Measurements from ENCODE around the gene SUCO.

DNA sequence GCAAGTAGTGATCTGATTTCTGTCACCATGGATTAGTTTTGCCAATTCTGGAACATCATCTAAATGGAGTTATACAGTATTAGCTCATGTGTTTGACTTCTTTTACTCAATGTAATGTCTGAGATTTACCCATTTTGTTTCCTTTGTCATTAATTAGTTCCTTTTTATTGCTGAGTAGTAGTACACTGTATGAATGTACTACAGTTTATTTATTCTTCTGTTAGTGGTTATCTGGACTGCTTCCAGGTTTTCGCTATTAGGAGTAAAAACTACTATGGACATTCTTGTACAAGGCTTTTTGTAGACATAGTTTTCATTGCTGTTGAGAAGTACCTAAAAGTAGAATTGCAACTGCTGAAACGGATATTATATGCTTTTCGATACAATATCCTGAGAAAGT lies 14.1 kb downstream of the SUCO start:
- TF ChIP-seq CTCF (IDR thresholded peaks at IDR 0.05), result no peak
- TF ChIP-seq POLR2A (IDR thresholded peaks at IDR 0.05), result no peak

All from lower leg skin (tissue), 3 donors.